ENCODE measurements around the gene TEX19.

DNA sequence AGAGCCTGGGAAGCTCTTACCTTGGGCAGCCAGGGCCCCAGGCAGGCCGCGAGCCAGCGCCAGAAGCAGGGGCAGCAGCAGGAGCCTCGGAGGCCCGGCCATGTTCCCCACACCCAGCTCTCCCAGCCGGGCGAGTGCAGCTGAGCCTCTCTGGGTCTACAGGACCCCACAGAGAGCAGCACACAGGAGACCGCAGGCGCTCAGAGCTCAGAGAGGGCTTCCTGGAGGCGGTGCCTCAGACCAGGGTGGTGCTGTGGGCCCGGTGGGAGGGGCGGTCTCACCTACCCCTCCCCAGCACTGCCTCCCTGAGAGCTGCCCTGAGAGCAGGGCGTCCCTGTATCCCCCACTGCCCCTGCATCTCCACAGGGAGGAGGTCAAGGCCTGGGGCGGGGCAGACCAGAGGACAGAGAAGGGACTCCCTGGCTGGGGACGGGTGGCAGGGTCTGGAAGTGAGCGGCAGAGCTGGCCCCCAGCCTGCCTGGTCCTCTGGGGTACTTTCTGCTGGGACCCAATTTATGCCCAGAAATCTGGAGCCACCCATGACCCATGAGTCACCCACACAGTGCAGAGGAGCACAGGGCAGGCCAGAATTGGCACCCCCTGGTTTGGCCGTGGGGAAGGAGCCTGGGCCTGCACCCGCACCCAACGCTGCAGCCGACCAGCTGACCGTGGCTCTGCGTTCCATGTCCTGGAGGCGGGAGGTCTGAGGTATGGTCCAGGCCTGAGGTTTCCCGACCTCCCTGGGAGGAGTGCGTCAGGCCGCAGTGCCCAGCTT lies 41.5 kb upstream of the TEX19 start, which contains the start of gene CD7:
- no peak for TF ChIP-seq EZH2 (IDR thresholded peaks at IDR 0.05; ENCODE audit: borderline replicate concordance, low read length)
- TF ChIP-seq, protein P1, sequence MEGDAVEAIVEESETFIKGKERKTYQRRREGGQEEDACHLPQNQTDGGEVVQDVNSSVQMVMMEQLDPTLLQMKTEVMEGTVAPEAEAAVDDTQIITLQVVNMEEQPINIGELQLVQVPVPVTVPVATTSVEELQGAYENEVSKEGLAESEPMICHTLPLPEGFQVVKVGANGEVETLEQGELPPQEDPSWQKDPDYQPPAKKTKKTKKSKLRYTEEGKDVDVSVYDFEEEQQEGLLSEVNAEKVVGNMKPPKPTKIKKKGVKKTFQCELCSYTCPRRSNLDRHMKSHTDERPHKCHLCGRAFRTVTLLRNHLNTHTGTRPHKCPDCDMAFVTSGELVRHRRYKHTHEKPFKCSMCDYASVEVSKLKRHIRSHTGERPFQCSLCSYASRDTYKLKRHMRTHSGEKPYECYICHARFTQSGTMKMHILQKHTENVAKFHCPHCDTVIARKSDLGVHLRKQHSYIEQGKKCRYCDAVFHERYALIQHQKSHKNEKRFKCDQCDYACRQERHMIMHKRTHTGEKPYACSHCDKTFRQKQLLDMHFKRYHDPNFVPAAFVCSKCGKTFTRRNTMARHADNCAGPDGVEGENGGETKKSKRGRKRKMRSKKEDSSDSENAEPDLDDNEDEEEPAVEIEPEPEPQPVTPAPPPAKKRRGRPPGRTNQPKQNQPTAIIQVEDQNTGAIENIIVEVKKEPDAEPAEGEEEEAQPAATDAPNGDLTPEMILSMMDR (IDR thresholded peaks at IDR 0.05; ENCODE audit: low read length) = no peak

Measured in OCI-LY1 (cell line).